ENCODE measurements around the gene SLC5A2. TPM values are rescaled to one million over a fixed set of nuclear protein-coding genes. Genes with fewer than 3 reads are reported as not detected.

SLC5A2 gene
- polyA plus RNA-seq, 3 donors, result 39.0 to 73.9 (median 54.2) TPM

DNA sequence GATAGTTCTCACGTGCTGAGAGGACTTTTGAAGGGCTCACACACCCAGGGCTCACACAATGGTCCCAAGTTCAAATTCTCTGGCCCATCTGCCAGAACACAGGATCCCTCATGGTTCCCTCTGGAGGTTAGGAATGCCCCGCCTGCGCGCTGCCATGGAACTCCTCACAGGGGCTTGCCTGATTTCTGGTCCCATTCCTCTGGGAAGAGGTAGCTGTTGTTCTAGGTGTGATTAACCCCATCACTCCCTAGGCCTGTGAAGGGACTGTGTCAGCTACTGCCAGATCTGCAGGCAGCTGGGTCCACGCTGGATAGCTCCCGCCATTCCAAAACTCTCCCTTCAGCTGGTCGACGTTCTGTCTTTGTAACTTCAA lies 25.9 kb upstream of the SLC5A2 start:
- DNase-seq (ENCODE audit: extremely low read depth in 1 of 11, low read depth in 9 of 11, low spot score in 4 of 11), result no peak

DNA sequence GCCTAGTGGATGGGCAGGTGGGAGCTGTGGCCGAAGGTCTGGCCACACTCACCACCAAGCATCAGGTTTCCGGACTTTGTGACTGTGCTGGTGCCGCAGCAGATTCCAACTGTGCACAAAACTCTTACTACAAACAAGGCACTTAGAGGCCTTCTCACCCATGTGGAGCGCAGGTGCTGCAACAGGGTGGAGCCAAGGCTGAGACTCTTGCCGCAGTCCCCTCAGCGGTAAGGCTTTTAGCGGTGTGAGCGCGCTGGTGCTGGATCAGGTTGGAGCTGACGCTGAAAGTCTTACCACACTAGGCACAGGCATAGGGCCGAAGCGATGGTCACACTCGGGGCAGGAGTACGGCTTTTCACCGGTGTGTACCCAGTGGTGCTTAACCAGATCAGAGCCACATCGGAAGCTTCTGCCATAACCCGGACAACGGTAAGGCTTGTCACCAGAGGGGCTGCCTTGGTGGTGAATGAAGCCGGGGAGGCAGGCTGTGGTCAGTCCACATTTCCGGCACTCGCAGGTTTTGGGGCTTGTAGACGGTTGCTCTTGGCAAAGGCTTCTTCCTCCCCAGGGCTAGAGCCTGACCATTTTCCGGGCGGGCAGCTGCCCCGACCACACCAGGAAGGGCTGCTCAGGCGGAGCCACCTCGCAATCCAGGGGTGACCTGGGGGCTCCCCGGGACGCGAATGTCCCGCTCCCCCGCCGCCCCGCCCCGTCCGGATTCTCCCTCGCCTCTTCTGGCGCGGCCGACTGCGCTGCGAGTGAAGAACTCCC lies 24.7 kb upstream of the SLC5A2 start:
- peak in 1 of 11 donors; percentile 33 for DNase-seq (ENCODE audit: extremely low read depth in 1 of 11, low read depth in 9 of 11, low spot score in 4 of 11)

GRCh38 chr16:31458844-31459686 lies 23.9 kb upstream of the SLC5A2 start, which contains the start of gene ARMC5:
Gene ARMC5, plus strand, starts transcription at chr16:31459501. Its CDS starts 24 bp downstream, at chr16:31459525.
- peak; percentile 93 to 97 (median 96) for DNase-seq (ENCODE audit: extremely low read depth in 1 of 11, low read depth in 9 of 11, low spot score in 4 of 11)

DNA sequence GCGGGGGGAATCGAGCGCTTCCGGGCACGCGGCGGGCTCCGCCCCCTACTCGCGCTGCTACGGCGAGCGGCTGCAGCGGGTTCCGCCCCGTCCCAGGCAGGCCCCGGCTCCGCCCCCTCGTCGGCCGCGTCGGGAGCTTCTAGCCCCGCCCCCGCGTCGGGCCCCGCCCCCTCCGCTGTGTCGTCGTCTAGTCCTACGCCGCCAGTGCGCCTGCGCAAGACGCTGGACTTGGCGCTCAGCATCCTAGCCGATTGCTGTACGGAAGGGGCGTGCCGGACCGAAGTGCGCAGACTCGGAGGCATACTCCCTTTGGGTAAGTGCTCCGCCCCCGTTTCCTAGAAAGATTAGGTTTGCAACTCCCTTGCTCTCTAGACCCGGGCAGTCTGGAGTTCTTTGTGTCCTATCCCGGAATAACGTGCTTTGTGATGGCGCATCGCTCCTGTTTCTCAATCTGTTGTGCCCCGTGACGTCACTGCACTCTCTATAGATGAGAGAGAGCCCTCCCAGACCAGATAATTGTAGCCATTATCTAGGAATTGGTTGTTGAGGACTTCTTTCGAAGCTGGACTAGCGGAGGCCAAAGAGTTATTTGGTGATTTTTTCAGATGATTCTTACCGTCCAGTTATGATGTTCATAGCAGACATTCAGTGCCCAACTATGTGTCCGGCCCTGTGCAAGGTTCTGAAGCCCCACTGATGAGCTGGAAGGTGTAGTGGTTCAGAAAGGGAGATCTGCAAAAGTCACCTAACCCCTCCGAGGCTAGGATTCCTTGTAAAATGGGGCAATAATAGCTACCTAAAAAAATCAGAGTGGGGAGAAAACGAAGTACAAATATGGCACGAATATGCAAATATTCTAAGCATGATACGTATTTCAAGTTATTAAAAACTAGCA lies 23.0 kb upstream of the SLC5A2 start:
- DNase-seq (ENCODE audit: extremely low read depth in 1 of 11, low read depth in 9 of 11, low spot score in 4 of 11), result peak; percentile 97 to 100 (median 99)

- DNase-seq (ENCODE audit: extremely low read depth in 1 of 11, low read depth in 9 of 11, low spot score in 4 of 11), result no peak
Measured at GRCh38 chr16:31460582-31461002, 22.3 kb upstream of the SLC5A2 start.

DNA sequence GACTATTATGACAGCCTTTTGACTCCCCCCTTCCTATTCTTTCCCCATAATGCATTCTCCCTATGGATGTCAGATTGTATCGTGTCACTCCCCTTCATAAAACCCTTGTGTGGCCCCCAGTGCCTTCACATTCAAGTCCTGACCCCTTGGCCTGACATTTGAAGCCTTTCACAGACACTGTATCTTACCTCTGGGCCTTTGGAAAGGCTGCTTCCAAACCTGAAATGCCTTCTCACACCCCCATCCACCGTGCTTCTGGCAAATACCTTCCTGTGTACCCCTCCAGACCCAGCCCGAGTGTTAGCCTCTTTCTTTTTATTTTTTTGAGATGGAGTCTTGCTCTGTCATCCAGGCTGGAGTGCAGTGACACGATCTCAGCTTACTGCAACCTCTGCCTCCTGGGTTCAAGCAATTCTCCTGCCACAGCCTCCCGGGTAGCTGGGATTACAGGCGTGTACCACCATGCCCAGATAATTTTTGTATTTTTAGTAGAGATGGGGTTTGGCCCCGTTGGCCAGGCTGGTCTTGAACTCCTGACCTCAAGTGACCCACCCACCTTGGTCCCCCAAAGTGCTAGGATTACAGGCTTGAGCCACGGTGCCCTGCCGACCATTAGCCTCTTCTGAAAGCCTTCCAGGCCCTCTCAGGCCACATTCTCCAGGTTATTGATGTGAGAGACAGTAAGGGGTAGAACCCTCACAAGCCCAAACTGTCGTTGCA lies 21.6 kb upstream of the SLC5A2 start:
- DNase-seq (ENCODE audit: extremely low read depth in 1 of 11, low read depth in 9 of 11, low spot score in 4 of 11), result no peak

GRCh38 chr16:31461921-31462804 lies 20.8 kb upstream of the SLC5A2 start:
- DNase-seq (ENCODE audit: extremely low read depth in 1 of 11, low read depth in 9 of 11, low spot score in 4 of 11), result no peak

- no peak for DNase-seq (ENCODE audit: extremely low read depth in 1 of 11, low read depth in 9 of 11, low spot score in 4 of 11)
Measured at GRCh38 chr16:31464348-31464769, 18.6 kb upstream of the SLC5A2 start.

GRCh38 chr16:31464781-31465260 lies 18.1 kb upstream of the SLC5A2 start:
- DNase-seq (ENCODE audit: extremely low read depth in 1 of 11, low read depth in 9 of 11, low spot score in 4 of 11), result no peak

GRCh38 chr16:31465788-31466370 lies 17.0 kb upstream of the SLC5A2 start:
- DNase-seq (ENCODE audit: extremely low read depth in 1 of 11, low read depth in 9 of 11, low spot score in 4 of 11), result no peak

GRCh38 chr16:31466381-31466841 lies 16.5 kb upstream of the SLC5A2 start:
- DNase-seq (ENCODE audit: extremely low read depth in 1 of 11, low read depth in 9 of 11, low spot score in 4 of 11), result no peak

GRCh38 chr16:31467151-31467773 lies 15.7 kb upstream of the SLC5A2 start:
- no peak for DNase-seq (ENCODE audit: extremely low read depth in 1 of 11, low read depth in 9 of 11, low spot score in 4 of 11)

DNA sequence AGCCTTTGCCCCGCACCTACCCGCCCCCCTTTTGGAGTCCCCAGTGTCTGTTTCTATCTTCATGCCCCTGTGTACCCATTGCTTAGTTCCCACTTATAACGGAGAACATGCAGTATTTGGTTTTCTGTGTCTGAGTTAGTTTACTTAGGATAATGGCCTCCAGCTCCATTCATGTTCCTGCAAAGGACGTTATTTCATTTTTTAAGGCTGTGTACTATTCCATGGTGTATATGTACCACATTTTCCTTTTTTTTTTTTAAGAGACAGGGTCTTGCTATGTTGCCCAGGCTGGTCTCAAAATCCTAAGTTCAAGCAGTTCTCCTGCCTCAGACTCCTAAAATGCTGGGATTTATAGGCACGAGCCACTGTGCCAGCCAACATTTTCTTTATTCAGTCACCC lies 15.1 kb upstream of the SLC5A2 start:
- no peak for DNase-seq (ENCODE audit: extremely low read depth in 1 of 11, low read depth in 9 of 11, low spot score in 4 of 11)

- DNase-seq (ENCODE audit: extremely low read depth in 1 of 11, low read depth in 9 of 11, low spot score in 4 of 11), result no peak
Measured at GRCh38 chr16:31470615-31471014, 12.3 kb upstream of the SLC5A2 start.

DNA sequence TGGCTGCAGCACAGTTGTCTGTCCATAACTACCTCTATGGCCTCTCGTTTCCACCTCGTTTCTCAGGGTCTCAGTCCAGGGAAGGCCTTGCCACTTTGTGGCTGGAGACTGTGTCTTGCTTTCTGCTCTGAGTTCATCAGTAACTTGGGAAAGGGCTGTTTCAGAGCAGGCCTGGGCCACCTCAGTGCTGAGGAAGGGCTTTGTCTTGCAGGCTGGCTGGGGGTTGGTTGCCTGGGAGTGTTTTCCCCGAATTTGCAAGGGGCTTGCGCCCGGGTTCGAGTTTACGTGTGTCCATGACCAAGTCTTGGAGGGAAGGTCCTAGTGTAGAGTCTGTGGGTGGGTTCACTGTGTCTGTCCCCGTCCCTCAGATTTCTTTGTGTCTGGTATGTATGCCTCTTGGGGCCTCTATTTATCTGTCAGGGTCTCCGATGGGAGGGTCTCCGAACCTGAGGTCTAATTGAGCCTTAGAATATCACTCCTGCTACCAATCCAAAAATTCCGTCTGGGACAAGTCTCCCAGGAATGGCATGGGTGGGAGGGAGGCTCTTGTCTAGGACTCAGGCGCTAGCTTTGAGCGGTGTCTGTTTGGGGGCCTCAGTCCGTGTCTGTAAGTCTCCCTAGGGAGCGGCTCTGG lies 11.6 kb upstream of the SLC5A2 start:
- no peak for DNase-seq (ENCODE audit: extremely low read depth in 1 of 11, low read depth in 9 of 11, low spot score in 4 of 11)
